Activated CD4-positive, alpha-beta T cell treated with anti-CD3 and anti-CD28 coated beads, Interleukin-2, amount 10 ng/mL, durations not matched to agents 24 days and 14 days (primary cell): ENCODE measurements around the gene RASGRF1. TPM values are rescaled to one million over a fixed set of nuclear protein-coding genes. Genes with fewer than 3 reads are reported as not detected.
A peak's percentile ranks its signal among the peaks of the same experiment; 100 is the strongest.
"Not testable (repeated sequence)": the region's sequence is repeated elsewhere in the genome, so short reads cannot be mapped to it uniquely, and the experiment has no call there.

Experiments used
- DNase-seq: peaks from one replicate; pipeline ENCODE4 v3.0.0; 2022
- H3K27ac Mint-ChIP-seq: one replicate; pipeline ENCODE4 v1.8.0; 2022; ENCODE audit warnings: mild to moderate bottlenecking, mixed read lengths
- H3K27me3 Mint-ChIP-seq: one replicate; pipeline ENCODE4 v1.8.0; 2022; ENCODE audit warnings: mixed read lengths
- H3K36me3 Mint-ChIP-seq: one replicate; pipeline ENCODE4 v1.8.0; 2022; ENCODE audit warnings: low read depth, mild to moderate bottlenecking, mixed read lengths
- H3K4me1 Mint-ChIP-seq: one replicate; pipeline ENCODE4 v1.8.0; 2021; ENCODE audit warnings: mixed read lengths
- H3K4me3 Mint-ChIP-seq: one replicate; pipeline ENCODE4 v1.8.0; 2022; ENCODE audit warnings: mild to moderate bottlenecking, moderate library complexity, mixed read lengths
- H3K9me3 Mint-ChIP-seq: one replicate; pipeline ENCODE4 v1.8.0; 2021; ENCODE audit warnings: mixed read lengths
- intact Hi-C: fragments of 100-400 bp; cut with micrococcal nuclease; formaldehyde crosslinking; loops from one replicate; pipeline ENCODE4 v1.15.1; 2023
- total RNA-seq: library from RNA; stranded (reverse); gene quantifications from 2 replicates; pipeline ENCODE4 v1.2.3, GENCODE V29; 2022

RASGRF1 gene
- total RNA-seq, 1 donor from 2014 or later, result not detected

DNA sequence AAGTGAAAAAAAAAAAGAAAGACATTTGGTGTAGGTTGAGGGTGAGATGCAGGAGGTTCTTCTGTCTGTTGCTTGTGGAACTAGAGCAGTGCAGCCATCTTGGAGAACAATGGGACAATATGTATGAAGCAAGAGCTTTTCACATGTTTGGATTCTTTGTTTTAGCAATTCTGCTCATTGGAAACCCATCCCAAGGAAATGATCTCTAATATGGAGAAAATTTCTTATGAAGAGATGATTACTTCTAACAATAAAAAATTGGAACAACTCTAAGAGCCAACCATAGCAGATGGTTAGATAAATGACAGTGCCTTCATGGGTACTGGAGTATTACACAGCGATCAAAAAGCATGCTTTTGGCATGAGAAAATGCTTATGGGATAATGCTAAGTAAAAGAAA, 56.3 kb downstream of the RASGRF1 start:
- intact Hi-C loops, result no loop called here
- Mint-ChIP-seq H3K27me3 (peaks cover 20% of the 10 kb centered on the region), H3K4me1 (no peaks in the 10 kb centered on the region), H3K27ac (no peak overlapping the region), H3K4me3 (no peak overlapping the region), H3K9me3 (no peaks in the 10 kb centered on the region), H3K36me3 (no peaks in the 10 kb centered on the region)
- DNase-seq, result no peak

- Mint-ChIP-seq H3K27ac (no peak overlapping the region), H3K9me3 (no peaks in the 10 kb centered on the region), H3K36me3 (no peaks in the 10 kb centered on the region), H3K4me1 (no peaks in the 10 kb centered on the region), H3K4me3 (no peak overlapping the region), H3K27me3 (peaks cover 18% of the 10 kb centered on the region)
- no peak for DNase-seq
- intact Hi-C loops, result no loop called here
Measured at GRCh38 chr15:79032656-79033055, 57.9 kb downstream of the RASGRF1 start.

DNA sequence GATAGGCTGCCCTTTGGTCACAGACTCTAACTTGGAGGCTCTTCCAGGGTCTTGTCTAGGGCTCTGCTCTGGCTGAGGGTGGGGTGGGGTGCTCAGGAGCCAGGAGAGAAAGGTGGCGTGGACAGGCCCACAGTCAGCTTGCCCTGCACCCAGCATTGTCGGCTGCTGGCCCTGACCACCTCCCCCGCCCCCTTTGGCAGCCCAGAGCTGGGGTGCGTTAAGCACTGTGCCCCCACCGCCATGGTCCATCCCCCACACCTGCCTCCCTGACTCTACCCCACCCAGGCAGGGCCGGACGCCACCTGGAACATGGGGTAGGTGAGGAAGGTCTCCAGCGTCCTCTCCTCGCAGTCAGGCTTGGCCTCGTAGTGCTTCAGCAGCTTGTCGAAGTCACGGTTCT, 58.8 kb downstream of the RASGRF1 start:
- Mint-ChIP-seq H3K27me3 (peaks cover 16% of the 10 kb centered on the region), H3K27ac (no peak overlapping the region), H3K9me3 (no peaks in the 10 kb centered on the region), H3K36me3 (no peaks in the 10 kb centered on the region), H3K4me1 (no peaks in the 10 kb centered on the region), H3K4me3 (no peak overlapping the region)
- intact Hi-C loops, result no loop called here
- no peak for DNase-seq

- H3K36me3 Mint-ChIP-seq, result no peaks in the 10 kb centered on the region
- intact Hi-C loops, result no loop called here
- H3K4me3 Mint-ChIP-seq, result no peak overlapping the region
- no peak for DNase-seq
- no peak overlapping the region for H3K27ac Mint-ChIP-seq
- H3K9me3 Mint-ChIP-seq, result no peaks in the 10 kb centered on the region
- no peaks in the 10 kb centered on the region for H3K4me1 Mint-ChIP-seq
- peaks cover 10% of the 10 kb centered on the region for H3K27me3 Mint-ChIP-seq
Measured at GRCh38 chr15:79031201-79031600, 59.4 kb downstream of the RASGRF1 start.

DNA sequence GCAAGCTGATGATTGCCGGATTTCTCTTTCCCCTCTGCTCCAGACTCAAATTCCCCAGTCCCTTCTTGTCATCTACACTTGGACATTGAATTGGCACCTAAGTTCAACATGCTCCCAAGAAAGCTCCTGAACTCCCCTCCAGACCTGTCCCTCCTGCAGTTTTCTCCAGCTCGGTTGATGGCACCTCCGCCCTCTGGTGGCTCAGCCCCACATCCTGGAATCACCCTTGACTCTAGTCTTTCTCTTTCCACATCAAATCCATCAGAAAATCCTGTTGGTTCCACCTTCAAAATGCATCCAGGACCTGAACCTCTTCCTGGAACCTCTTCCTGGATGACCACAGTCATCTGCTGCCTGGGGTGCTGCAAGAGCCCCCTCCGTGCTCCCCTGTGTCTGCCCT, 60.1 kb downstream of the RASGRF1 start:
- Mint-ChIP-seq H3K4me3 (no peak overlapping the region), H3K36me3 (no peaks in the 10 kb centered on the region), H3K27ac (no peak overlapping the region), H3K4me1 (no peaks in the 10 kb centered on the region), H3K27me3 (peaks cover 9% of the 10 kb centered on the region), H3K9me3 (no peaks in the 10 kb centered on the region)
- intact Hi-C loops, result no loop called here
- DNase-seq, result no peak

GRCh38 chr15:79028411-79028964, 62.1 kb downstream of the RASGRF1 start:
- no peaks in the 10 kb centered on the region for H3K36me3 Mint-ChIP-seq
- peak; percentile 77 for DNase-seq

GRCh38 chr15:79027532-79028410, 62.8 kb downstream of the RASGRF1 start:
- Mint-ChIP-seq H3K27ac (no peak overlapping the region), H3K27me3 (peaks cover 2% of the 10 kb centered on the region)
- intact Hi-C loops, result loop anchor here (1.0 kb wide), 1 partner anchor 157 kb away; no protein-coding TSS in a partner anchor

More at GRCh38 chr15:79028411-79028964, 62.1 kb downstream of the RASGRF1 start:
- Mint-ChIP-seq H3K27ac (no peak overlapping the region), H3K4me1 (no peaks in the 10 kb centered on the region), H3K27me3 (peaks cover 4% of the 10 kb centered on the region), H3K4me3 (no peak overlapping the region), H3K9me3 (peaks cover 4% of the 10 kb centered on the region)
- intact Hi-C loops, result loop anchor here (1.0 kb wide), 1 partner anchor 156 kb away; no protein-coding TSS in a partner anchor

GRCh38 chr15:79025802-79026201, 64.8 kb downstream of the RASGRF1 start:
- peaks cover 4% of the 10 kb centered on the region for H3K9me3 Mint-ChIP-seq
- no peak for DNase-seq
- H3K27me3 Mint-ChIP-seq, result peaks cover 2% of the 10 kb centered on the region
- no peak overlapping the region for H3K27ac Mint-ChIP-seq
- H3K4me3 Mint-ChIP-seq, result no peak overlapping the region
- no peaks in the 10 kb centered on the region for H3K4me1 Mint-ChIP-seq
- intact Hi-C loops, result no loop called here
- no peaks in the 10 kb centered on the region for H3K36me3 Mint-ChIP-seq

More at GRCh38 chr15:79027532-79028410, 62.8 kb downstream of the RASGRF1 start:
- H3K4me1 Mint-ChIP-seq, result no peaks in the 10 kb centered on the region
- no peaks in the 10 kb centered on the region for H3K36me3 Mint-ChIP-seq
- DNase-seq, result no peak
- H3K9me3 Mint-ChIP-seq, result peaks cover 4% of the 10 kb centered on the region
- no peak overlapping the region for H3K4me3 Mint-ChIP-seq

DNA sequence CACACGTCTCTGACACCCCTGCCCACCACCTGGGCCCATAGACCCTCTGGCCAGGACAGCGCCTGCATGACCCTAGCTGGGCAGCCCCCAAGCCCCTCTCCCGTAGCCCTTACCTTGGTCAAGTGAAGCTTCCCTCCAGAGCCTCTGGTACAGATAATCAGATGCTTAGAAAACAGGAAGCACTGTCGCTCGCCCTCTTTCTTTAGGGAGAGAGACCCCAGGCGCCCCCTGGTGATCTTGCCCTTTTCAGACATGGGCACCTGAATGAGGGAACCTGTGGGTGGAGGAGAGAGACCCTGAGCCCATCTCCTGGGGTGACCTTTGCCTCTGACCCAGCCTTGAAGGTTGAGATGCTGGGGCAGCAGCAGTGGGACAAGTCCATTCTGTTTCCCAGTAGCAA, 65.4 kb downstream of the RASGRF1 start:
- peak; percentile 63 for DNase-seq
- intact Hi-C loops, result no loop called here
- Mint-ChIP-seq H3K4me1 (no peaks in the 10 kb centered on the region), H3K9me3 (peaks cover 4% of the 10 kb centered on the region), H3K27ac (no peak overlapping the region), H3K27me3 (peaks cover 2% of the 10 kb centered on the region), H3K36me3 (no peaks in the 10 kb centered on the region), H3K4me3 (no peak overlapping the region)

- DNase-seq, H3K9me3 Mint-ChIP-seq, H3K4me3 Mint-ChIP-seq, H3K27me3 Mint-ChIP-seq, intact Hi-C loops, H3K36me3 Mint-ChIP-seq, H3K4me1 Mint-ChIP-seq, H3K27ac Mint-ChIP-seq: not testable (repeated sequence)
Measured at GRCh38 chr15:79024493-79024892, 66.1 kb downstream of the RASGRF1 start.

DNA sequence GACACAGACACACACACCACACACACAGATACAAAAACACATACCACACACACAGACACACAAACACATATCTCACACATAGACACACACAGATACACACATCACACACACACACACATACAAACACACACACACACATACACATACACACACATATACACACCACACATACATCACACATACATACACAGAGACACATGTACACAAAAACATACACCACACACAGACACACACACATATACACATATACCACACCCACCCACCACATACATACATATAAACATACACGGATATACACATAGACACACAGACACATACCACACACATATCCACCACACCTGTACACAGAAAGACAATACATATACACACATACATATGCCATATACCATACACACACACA, 66.7 kb downstream of the RASGRF1 start:
- H3K36me3 Mint-ChIP-seq, result no peaks in the 10 kb centered on the region

DNA sequence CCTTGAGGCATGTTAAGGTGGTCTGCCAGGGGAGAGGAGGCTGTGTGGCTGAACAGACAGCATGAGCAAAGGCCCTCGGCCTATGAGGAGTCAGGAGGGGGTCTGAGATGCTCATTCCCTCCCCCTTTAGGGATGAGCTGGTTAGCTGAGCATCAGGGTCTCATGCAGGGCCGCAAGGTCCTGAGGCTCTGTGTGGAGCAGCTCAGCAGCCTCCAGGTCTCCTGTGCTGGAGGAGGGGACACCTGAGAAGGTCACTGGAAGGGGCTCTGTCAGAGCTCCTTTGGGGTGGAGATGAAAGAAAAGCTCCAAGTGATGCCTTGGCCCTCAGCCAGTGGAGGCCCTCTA, 67.1 kb downstream of the RASGRF1 start:
- no peak overlapping the region for H3K4me3 Mint-ChIP-seq
- no peak overlapping the region for H3K27ac Mint-ChIP-seq
- DNase-seq, result no peak
- H3K4me1 Mint-ChIP-seq, result no peaks in the 10 kb centered on the region
- intact Hi-C loops, result no loop called here
- H3K27me3 Mint-ChIP-seq, result peaks cover 2% of the 10 kb centered on the region
- no peaks in the 10 kb centered on the region for H3K36me3 Mint-ChIP-seq
- peaks cover 4% of the 10 kb centered on the region for H3K9me3 Mint-ChIP-seq

More for the DNA sequence above, 66.7 kb downstream of the RASGRF1 start:
- Mint-ChIP-seq H3K27ac (no peak overlapping the region), H3K4me3 (no peak overlapping the region), H3K27me3 (peaks cover 2% of the 10 kb centered on the region), H3K9me3 (peaks cover 4% of the 10 kb centered on the region), H3K4me1 (no peaks in the 10 kb centered on the region)
- DNase-seq, result no peak
- intact Hi-C loops, result no loop called here

- Mint-ChIP-seq H3K4me1 (no peaks in the 10 kb centered on the region), H3K9me3 (peaks cover 1% of the 10 kb centered on the region), H3K36me3 (no peaks in the 10 kb centered on the region), H3K4me3 (no peak overlapping the region), H3K27me3 (no peaks in the 10 kb centered on the region), H3K27ac (no peak overlapping the region)
- DNase-seq, result no peak
- intact Hi-C loops, result no loop called here
Measured at GRCh38 chr15:79018960-79019359, 71.6 kb downstream of the RASGRF1 start.

DNA sequence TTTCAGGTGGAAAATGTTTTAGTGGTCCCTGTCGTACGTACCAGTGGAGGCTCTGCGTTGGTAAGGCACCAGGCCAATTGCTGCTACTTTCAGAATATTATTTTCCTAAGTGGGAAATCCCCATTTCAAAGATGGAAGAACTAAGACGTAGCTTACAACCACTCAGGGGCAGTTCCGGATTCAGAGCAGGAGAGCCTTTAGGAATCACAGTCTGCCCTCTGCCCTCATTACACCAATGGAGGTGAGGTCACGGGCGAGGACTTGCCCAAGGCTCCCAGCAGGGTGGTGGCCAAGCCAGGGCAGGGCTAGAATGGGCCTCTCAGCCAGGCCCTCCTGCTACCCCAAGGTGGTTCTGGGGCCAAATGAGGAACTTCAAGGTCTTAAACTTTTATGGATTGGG, 72.6 kb downstream of the RASGRF1 start:
- H3K9me3 Mint-ChIP-seq, result no peaks in the 10 kb centered on the region
- H3K27me3 Mint-ChIP-seq, result no peaks in the 10 kb centered on the region
- DNase-seq, result no peak
- no peak overlapping the region for H3K27ac Mint-ChIP-seq
- intact Hi-C loops, result no loop called here
- H3K4me3 Mint-ChIP-seq, result no peak overlapping the region
- no peaks in the 10 kb centered on the region for H3K36me3 Mint-ChIP-seq
- H3K4me1 Mint-ChIP-seq, result no peaks in the 10 kb centered on the region
